ENCODE data around the gene KRTAP5-6.
"Not testable (repeated sequence)": the region's sequence is repeated elsewhere in the genome, so short reads cannot be mapped to it uniquely, and the experiment has no call there.

The KRTAP5-6 gene

GRCh38 chr11:1683904-1684572, 13.0 kb upstream of the KRTAP5-6 start:
- DNase-seq (ENCODE audit: low read depth), result not testable (repeated sequence)

- not testable (repeated sequence) for DNase-seq (ENCODE audit: low read depth)
Observed at GRCh38 chr11:1684886-1685874, 11.8 kb upstream of the KRTAP5-6 start.

GRCh38 chr11:1686220-1686619, 10.8 kb upstream of the KRTAP5-6 start:
- DNase-seq (ENCODE audit: low read depth), result not testable (repeated sequence)

GRCh38 chr11:1688336-1688947, 8.6 kb upstream of the KRTAP5-6 start:
- not testable (repeated sequence) for DNase-seq (ENCODE audit: low read depth)

GRCh38 chr11:1689250-1690166, 7.5 kb upstream of the KRTAP5-6 start:
- not testable (repeated sequence) for DNase-seq (ENCODE audit: low read depth)

- DNase-seq (ENCODE audit: low read depth), result no peak
Observed at GRCh38 chr11:1690167-1691025, 6.6 kb upstream of the KRTAP5-6 start.

- no peak for DNase-seq (ENCODE audit: low read depth)
Observed at GRCh38 chr11:1691026-1691877, 5.7 kb upstream of the KRTAP5-6 start.

GRCh38 chr11:1691878-1692707, 4.9 kb upstream of the KRTAP5-6 start:
- no peak for DNase-seq (ENCODE audit: low read depth)

GRCh38 chr11:1692708-1693326, 4.2 kb upstream of the KRTAP5-6 start:
- no peak for DNase-seq (ENCODE audit: low read depth)

- peak; percentile 59 for DNase-seq (ENCODE audit: low read depth)
Observed at GRCh38 chr11:1693327-1694063, 3.5 kb upstream of the KRTAP5-6 start.

GRCh38 chr11:1694064-1694845, 2.7 kb upstream of the KRTAP5-6 start:
- DNase-seq (ENCODE audit: low read depth), result peak; percentile 64

GRCh38 chr11:1694846-1695547, 2.0 kb upstream of the KRTAP5-6 start:
- DNase-seq (ENCODE audit: low read depth), result no peak

- no peak for DNase-seq (ENCODE audit: low read depth)
Observed at GRCh38 chr11:1695548-1696108, 1.4 kb upstream of the KRTAP5-6 start.

GRCh38 chr11:1699771-1700170, 2.8 kb downstream of the KRTAP5-6 start:
- DNase-seq (ENCODE audit: low read depth), result no peak

GRCh38 chr11:1701091-1701807, 4.3 kb downstream of the KRTAP5-6 start:
- DNase-seq (ENCODE audit: low read depth), result no peak

All from iris pigment epithelial cell (primary cell).